Neural progenitor cell (in vitro differentiated cells): ENCODE data around the gene OR52A1.

Experiments used
- CTCF ChIP-seq: fragments of 200-600 bp; sonication (generic); IDR thresholded peaks from 2 replicates; pipeline ENCODE4 v1.5.1; 2017; ENCODE audit warnings: antibody characterized with exemption, mild to moderate bottlenecking
- EZH2 ChIP-seq: fragments of 200-600 bp; sonication (generic); IDR thresholded peaks from 2 replicates; pipeline ENCODE4 v1.6.1; 2017; ENCODE audit warnings: antibody characterized with exemption, mild to moderate bottlenecking, moderate library complexity
- EZH2phosphoT487 ChIP-seq: fragments of 200-600 bp; sonication (generic); IDR thresholded peaks from 2 replicates; pipeline ENCODE4 v1.6.1; 2017; ENCODE audit warnings: antibody characterized with exemption

GRCh38 chr11:5107285-5107684, 47.3 kb downstream of the OR52A1 start:
- TF ChIP-seq CTCF (no peak), EZH2 (no peak), EZH2phosphoT487 (no peak)
